Gastroesophageal sphincter (tissue), 3 donors: Measurements from ENCODE around the gene TTC7B.

ENCODE experiments used
- POLR2A ChIP-seq, 2 donors: fragments of 450-650 bp; IDR thresholded peaks; one replicate each; pipeline ENCODE4 v1.6.1; 2017; ENCODE audit warnings: antibody characterized with exemption in 2 of 2, mild to moderate bottlenecking in 2 of 2, moderate library complexity in 1 of 2
- TF ChIP-seq, protein P1 (sequence below), 4 experiments: fragments of 200-600 bp in 2 of 4; fragments of 450-650 bp in 2 of 4; sonication (generic) in 1 of 4; IDR thresholded peaks; one replicate each; pipeline ENCODE4 v1.5.1; 2017 to 2019; ENCODE audit warnings: antibody characterized with exemption in 4 of 4, mild to moderate bottlenecking in 2 of 4, moderate library complexity in 2 of 4

GRCh38 chr14:90558983-90559590, 257.1 kb downstream of the TTC7B start:
- TF ChIP-seq, protein P1, sequence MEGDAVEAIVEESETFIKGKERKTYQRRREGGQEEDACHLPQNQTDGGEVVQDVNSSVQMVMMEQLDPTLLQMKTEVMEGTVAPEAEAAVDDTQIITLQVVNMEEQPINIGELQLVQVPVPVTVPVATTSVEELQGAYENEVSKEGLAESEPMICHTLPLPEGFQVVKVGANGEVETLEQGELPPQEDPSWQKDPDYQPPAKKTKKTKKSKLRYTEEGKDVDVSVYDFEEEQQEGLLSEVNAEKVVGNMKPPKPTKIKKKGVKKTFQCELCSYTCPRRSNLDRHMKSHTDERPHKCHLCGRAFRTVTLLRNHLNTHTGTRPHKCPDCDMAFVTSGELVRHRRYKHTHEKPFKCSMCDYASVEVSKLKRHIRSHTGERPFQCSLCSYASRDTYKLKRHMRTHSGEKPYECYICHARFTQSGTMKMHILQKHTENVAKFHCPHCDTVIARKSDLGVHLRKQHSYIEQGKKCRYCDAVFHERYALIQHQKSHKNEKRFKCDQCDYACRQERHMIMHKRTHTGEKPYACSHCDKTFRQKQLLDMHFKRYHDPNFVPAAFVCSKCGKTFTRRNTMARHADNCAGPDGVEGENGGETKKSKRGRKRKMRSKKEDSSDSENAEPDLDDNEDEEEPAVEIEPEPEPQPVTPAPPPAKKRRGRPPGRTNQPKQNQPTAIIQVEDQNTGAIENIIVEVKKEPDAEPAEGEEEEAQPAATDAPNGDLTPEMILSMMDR (IDR thresholded peaks at IDR 0.05): no peak
- no peak for TF ChIP-seq POLR2A (IDR thresholded peaks at IDR 0.05)
